ENCODE results near the gene MPDU1. TPM values are rescaled to one million over a fixed set of nuclear protein-coding genes. Genes with fewer than 3 reads are reported as not detected.

MPDU1 gene
- total RNA-seq, 1 donor from 2014 or later, result 167 TPM

- H3K79me2 ChIP-seq (ENCODE audit: low read depth), result peaks cover 50% of the 10 kb centered on the region
- H3K4me2 ChIP-seq, result peak overlapping the region; percentile 19
- H3K9me3 Mint-ChIP-seq, result no peaks in the 10 kb centered on the region
- H3F3A ChIP-seq (ENCODE audit: low read depth), result peaks cover 79% of the 10 kb centered on the region
- H3K27ac Mint-ChIP-seq, result no peak overlapping the region
- peak overlapping the region; percentile 86 for H3K4me3 ChIP-seq
- peaks cover 44% of the 10 kb centered on the region for H3K4me1 Mint-ChIP-seq
- H3K27me3 Mint-ChIP-seq (ENCODE audit: insufficient read depth, low read depth), result peaks cover 17% of the 10 kb centered on the region
- DNase-seq (ENCODE audit: low spot score), result no peak
- H3K27me3 ChIP-seq, result no peaks in the 10 kb centered on the region
- H3K4me3 Mint-ChIP-seq, result peak overlapping the region; percentile 100
- peaks cover 17% of the 10 kb centered on the region for H3K4me1 ChIP-seq
- peaks cover 66% of the 10 kb centered on the region for H4K20me1 ChIP-seq (ENCODE audit: low read depth)
- H3K36me3 ChIP-seq, result peaks cover 17% of the 10 kb centered on the region
- H3K36me3 Mint-ChIP-seq, result peaks cover 40% of the 10 kb centered on the region
- H3K9me3 ChIP-seq (ENCODE audit: low read depth), result no peaks in the 10 kb centered on the region
- TF ChIP-seq EZH2 (IDR thresholded peaks at IDR 0.05), result no peak
- no peak for TF ChIP-seq EZH2phosphoT487 (IDR thresholded peaks at IDR 0.05)
- TF ChIP-seq CTCF (IDR thresholded peaks at IDR 0.05), result no peak
- H2AFZ ChIP-seq (replicated peaks), result no peak overlapping the region
- H3K27ac ChIP-seq, result peak overlapping the region; percentile 69
- no peak overlapping the region for H3K9ac ChIP-seq
Observed at GRCh38 chr17:7575481-7575883, 8.2 kb upstream of the MPDU1 start.

GRCh38 chr17:7575959-7576358 lies 7.7 kb upstream of the MPDU1 start:
- Histone ChIP-seq H3K4me1 (peaks cover 17% of the 10 kb centered on the region), H3K27ac (no peak overlapping the region), H4K20me1 (ENCODE audit: low read depth) (peaks cover 66% of the 10 kb centered on the region), H3K4me3 (no peak overlapping the region), H3K79me2 (ENCODE audit: low read depth) (peaks cover 50% of the 10 kb centered on the region), H3K4me2 (no peak overlapping the region), H3K9me3 (ENCODE audit: low read depth) (no peaks in the 10 kb centered on the region), H2AFZ (replicated peaks) (no peak overlapping the region), H3K27me3 (no peaks in the 10 kb centered on the region), H3F3A (ENCODE audit: low read depth) (peaks cover 82% of the 10 kb centered on the region), H3K9ac (no peak overlapping the region), H3K36me3 (peaks cover 17% of the 10 kb centered on the region)
- peaks cover 48% of the 10 kb centered on the region for H3K4me1 Mint-ChIP-seq
- no peak for DNase-seq (ENCODE audit: low spot score)
- no peak overlapping the region for H3K4me3 Mint-ChIP-seq
- H3K36me3 Mint-ChIP-seq, result peaks cover 44% of the 10 kb centered on the region
- H3K27me3 Mint-ChIP-seq (ENCODE audit: insufficient read depth, low read depth), result peaks cover 17% of the 10 kb centered on the region
- H3K27ac Mint-ChIP-seq, result no peak overlapping the region
- H3K9me3 Mint-ChIP-seq, result no peaks in the 10 kb centered on the region
- TF ChIP-seq CTCF (IDR thresholded peaks at IDR 0.05), result no peak
- TF ChIP-seq EZH2phosphoT487 (IDR thresholded peaks at IDR 0.05), result no peak
- TF ChIP-seq EZH2 (IDR thresholded peaks at IDR 0.05), result no peak

- peak overlapping the region; percentile 69 for H3K4me3 Mint-ChIP-seq
- Histone ChIP-seq H4K20me1 (ENCODE audit: low read depth) (peaks cover 66% of the 10 kb centered on the region), H3K36me3 (peaks cover 17% of the 10 kb centered on the region)
Observed at GRCh38 chr17:7576432-7576937, 7.2 kb upstream of the MPDU1 start.

More at GRCh38 chr17:7576432-7576937, 7.2 kb upstream of the MPDU1 start:
- Histone ChIP-seq H3K4me1 (peaks cover 17% of the 10 kb centered on the region), H3K27ac (no peak overlapping the region), H3F3A (ENCODE audit: low read depth) (peaks cover 82% of the 10 kb centered on the region), H3K79me2 (ENCODE audit: low read depth) (peaks cover 46% of the 10 kb centered on the region), H3K27me3 (no peaks in the 10 kb centered on the region), H2AFZ (replicated peaks) (no peak overlapping the region), H3K4me3 (no peak overlapping the region), H3K4me2 (no peak overlapping the region), H3K9ac (no peak overlapping the region), H3K9me3 (ENCODE audit: low read depth) (no peaks in the 10 kb centered on the region)
- no peaks in the 10 kb centered on the region for H3K9me3 Mint-ChIP-seq
- H3K4me1 Mint-ChIP-seq, result peaks cover 48% of the 10 kb centered on the region
- peaks cover 41% of the 10 kb centered on the region for H3K36me3 Mint-ChIP-seq
- TF ChIP-seq EZH2phosphoT487 (IDR thresholded peaks at IDR 0.05), result no peak
- no peak for TF ChIP-seq CTCF (IDR thresholded peaks at IDR 0.05)
- TF ChIP-seq EZH2 (IDR thresholded peaks at IDR 0.05), result no peak
- no peak for DNase-seq (ENCODE audit: low spot score)
- peaks cover 19% of the 10 kb centered on the region for H3K27me3 Mint-ChIP-seq (ENCODE audit: insufficient read depth, low read depth)
- no peak overlapping the region for H3K27ac Mint-ChIP-seq

All from neural progenitor cell (in vitro differentiated cells).